HG02938 (cell line): ENCODE measurements around the gene MYO18B.
"Not testable (repeated sequence)": the region's sequence is repeated elsewhere in the genome, so short reads cannot be mapped to it uniquely, and the experiment has no call there.

Experiments used
- ATAC-seq: cut with Tn5 transposase; IDR thresholded peaks from one replicate; pipeline ENCODE4 v1.9.1; 2021; ENCODE audit warnings: mild to moderate bottlenecking, moderate library complexity; ENCODE audit not compliant: unreplicated experiment

The MYO18B gene, protein sequence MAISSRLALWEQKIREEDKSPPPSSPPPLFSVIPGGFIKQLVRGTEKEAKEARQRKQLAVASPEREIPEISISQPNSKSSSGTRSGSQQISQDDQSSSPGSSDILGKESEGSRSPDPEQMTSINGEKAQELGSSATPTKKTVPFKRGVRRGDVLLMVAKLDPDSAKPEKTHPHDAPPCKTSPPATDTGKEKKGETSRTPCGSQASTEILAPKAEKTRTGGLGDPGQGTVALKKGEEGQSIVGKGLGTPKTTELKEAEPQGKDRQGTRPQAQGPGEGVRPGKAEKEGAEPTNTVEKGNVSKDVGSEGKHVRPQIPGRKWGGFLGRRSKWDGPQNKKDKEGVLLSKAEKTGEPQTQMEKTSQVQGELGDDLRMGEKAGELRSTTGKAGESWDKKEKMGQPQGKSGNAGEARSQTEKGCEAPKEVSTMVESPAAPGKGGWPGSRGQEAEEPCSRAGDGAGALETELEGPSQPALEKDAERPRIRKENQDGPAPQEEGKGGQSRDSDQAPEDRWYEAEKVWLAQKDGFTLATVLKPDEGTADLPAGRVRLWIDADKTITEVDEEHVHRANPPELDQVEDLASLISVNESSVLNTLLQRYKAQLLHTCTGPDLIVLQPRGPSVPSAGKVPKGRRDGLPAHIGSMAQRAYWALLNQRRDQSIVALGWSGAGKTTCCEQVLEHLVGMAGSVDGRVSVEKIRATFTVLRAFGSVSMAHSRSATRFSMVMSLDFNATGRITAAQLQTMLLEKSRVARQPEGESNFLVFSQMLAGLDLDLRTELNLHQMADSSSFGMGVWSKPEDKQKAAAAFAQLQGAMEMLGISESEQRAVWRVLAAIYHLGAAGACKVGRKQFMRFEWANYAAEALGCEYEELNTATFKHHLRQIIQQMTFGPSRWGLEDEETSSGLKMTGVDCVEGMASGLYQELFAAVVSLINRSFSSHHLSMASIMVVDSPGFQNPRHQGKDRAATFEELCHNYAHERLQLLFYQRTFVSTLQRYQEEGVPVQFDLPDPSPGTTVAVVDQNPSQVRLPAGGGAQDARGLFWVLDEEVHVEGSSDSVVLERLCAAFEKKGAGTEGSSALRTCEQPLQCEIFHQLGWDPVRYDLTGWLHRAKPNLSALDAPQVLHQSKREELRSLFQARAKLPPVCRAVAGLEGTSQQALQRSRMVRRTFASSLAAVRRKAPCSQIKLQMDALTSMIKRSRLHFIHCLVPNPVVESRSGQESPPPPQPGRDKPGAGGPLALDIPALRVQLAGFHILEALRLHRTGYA (N-terminal part only)

DNA sequence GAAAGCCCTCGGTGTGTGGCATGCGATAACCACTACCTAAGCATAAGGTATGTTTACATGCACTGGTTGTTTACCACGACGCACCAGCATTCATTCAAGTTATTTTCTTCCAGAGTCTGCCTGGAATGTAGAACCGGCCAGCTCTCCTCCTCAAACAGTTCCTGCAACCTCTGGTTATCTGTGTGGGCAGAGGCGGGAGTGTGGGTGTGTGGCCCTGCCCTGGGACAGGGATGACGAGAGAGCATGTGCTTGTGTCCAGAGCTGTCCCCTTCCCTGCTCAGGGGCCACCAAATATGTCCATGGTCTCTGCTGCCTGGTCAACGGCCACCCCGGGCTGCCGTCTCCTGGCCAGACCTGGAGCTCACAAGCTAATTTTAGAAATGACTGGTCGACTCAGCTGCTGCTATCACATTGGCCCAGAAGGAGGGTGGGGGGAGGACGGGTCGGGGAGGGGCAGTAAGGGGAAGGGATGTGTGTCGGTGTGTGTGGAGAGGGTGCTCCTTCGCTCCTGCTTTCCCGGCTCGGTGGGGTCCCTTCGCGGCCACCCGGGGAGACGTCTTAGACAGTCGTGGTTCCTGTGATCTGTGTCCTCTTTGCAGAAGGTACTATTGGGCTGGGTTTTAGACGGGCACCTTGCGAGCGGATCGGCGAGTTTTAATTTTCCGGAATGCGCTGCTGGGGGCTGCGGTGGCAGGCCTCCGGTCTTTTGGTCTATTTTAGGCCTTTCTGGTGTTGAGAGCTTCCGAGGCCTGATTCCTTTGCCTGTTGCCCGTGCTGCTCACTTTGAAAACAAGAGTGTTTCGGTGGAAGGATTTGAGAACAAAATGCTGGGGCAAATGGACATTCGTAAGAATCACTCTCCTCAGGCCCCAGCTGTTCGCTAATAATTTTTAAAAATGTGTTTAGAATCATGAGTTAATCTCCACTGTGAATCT is at the start of gene MYO18B:
TSS of gene MYO18B (plus strand) at position 497 of the 935 bp plus-strand sequence. CDS start 18,905 bp downstream, outside the sequence.
- ATAC-seq: no peak

DNA sequence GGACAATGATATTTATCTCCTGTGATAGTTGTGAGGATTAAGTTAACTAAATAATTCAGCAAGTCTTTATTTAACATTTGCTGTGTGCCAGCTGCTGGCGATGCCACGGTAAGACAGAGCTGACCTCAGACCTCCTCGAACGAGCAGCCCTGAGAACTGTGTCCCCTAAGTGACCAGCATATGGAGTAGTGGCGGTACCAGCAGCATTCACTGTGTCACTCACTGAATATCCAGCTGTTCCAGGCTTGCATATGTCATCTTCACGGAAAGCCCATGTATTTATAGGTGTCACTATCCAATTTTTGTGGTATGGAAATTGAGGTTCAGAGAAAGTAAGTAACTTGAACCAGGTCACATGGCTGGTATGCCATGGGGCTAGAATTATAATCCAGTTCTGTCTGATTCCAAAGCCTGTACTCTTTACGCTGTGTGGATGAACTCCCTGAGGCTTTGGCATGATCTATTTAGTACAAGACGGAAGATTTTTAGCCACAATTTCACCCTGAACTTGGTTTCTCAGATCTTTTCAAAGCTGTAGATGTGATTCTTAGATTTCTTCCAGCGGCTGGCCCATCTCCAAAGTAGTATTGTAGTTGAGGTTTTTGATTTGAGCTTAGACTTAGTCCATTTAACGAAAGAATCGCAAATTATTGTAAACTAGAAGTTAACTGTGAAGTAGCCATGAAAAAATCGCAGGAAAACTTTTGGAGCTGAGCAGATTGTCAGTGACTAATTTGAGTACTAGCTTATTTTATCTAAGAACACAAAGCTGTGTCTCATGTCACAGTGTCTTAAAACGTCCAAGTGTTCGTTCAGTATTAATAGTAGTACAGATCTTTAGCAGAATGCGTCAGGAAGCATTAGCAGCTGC is 49.4 kb upstream of the MYO18B start:
- no peak for ATAC-seq

DNA sequence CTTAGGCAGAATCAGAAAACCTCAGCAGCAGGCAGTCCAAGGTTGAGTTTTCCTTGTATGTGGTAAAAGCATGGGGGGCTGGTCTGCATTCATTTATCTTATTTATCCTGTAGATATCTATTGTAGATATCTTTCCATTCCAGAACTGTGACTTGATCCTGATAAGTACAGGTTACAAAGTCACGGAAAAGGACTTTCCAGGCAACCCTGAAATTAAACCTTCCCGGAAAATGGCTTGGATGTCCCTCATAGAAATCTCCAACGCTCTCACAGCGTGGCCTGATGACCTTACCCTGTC is 48.8 kb upstream of the MYO18B start:
- ATAC-seq: no peak

DNA sequence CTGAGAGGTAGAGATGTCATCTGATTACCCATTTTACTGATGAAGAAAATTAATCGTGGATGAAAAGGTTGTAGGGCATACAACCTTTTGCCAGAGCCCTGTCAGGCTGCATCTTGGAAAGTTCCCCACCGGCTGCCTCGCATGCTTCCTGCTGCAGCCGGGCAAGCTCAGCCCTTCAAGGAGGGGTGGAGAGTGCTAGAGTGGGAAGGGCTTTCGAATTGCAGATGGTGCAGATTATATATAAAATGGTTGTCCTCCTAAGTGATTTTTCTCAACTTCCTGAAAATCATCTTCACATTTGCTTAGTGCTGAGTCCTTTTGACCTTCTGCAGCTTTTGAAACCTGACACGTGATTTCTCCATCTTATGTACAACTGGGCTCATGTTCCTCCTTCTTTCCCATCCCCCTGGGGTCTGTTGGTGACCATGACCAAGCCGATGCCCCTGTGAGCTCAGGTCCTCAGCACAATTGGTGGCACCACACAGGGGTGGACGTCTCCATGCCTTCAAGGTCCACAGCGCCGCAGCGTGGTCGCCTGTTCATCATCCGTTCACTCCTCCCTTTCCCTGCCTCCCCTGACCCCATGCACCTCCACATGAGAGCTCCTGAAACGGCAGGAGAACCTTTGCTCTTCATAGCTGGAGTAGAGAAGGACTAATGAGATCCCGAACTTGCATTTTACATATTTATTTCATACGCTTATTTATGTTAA is 47.6 kb upstream of the MYO18B start:
- ATAC-seq: no peak

DNA sequence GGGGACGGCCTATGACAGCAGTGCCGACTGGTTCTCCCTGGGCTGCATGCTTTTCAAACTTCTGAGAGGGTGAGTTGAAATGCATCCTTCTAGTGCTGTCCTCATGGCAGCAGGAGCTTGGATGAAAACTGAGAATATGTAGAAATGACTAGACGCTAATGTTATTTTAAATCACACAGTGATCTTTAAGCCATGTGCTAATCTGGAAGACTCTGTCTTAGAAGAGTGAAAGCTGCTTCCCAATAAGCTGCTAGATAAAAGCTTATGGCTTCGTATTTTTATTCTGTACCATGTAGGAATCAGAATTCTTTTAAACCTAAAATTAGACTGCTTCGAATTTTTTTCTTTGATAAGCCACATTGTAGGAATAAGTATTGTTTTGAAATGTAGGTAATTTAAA is 46.8 kb upstream of the MYO18B start:
- ATAC-seq: no peak

DNA sequence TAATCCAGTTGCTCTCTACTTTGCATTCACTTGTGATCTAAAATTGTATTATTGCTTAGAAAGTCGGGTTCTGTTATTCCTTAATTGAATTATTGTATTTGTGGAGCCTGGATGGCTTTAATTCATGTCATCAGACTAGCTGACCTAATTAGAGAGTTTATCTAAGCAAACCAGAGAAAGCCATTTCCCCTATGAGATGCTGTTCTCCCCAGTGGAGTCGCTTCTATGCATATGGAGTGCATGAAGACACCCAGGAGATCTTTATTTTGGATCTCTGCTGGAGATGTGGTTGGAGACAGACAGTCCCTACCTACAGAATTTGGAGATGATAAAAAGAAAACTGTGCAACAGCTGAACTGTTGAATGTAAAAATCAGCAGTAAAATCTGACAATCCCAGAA is 45.2 kb upstream of the MYO18B start:
- ATAC-seq: no peak

DNA sequence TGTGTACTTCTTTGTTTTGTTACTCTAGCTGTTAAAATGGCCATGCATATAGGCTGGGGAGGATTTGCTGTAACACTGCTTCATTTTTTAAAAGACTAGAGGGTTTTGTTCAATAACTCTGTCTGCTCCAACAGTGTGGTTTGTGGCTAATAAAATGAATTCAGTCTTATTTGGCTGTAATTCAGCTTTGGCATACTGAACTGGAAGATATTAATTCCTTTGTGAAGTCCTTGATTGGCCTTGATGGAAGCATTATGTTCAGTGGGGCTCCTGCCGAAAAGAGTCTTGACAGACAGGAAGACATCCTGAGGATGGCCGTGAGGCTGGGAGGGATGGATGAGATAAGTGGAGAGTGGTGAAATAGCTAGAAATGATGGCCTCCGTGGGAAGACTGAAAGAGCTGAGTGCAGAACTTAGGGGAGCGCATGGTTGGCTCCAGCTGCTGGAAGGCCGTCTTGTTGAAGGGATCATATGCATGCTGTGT is 44.8 kb upstream of the MYO18B start:
- no peak for ATAC-seq

DNA sequence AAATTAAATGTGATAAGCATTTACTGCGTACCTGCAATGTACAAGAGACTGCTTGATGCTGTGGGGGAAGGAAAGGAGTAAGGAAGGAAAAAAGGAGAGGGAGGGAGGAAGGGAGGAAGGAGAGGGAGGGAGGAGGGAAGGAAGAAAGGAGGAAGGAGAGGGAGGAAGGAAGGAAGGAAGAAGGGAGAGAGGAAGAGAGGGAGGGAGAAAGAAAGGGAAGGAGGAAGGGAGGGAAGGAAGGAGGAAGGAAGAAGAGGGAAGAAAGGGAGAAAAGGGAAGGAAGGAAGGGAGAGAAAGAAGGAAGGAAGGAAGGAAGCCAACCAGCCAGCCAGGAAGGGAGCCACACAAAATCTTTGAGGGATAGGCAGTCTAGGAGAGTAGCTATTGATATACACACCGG is 44.0 kb upstream of the MYO18B start:
- ATAC-seq: no peak

DNA sequence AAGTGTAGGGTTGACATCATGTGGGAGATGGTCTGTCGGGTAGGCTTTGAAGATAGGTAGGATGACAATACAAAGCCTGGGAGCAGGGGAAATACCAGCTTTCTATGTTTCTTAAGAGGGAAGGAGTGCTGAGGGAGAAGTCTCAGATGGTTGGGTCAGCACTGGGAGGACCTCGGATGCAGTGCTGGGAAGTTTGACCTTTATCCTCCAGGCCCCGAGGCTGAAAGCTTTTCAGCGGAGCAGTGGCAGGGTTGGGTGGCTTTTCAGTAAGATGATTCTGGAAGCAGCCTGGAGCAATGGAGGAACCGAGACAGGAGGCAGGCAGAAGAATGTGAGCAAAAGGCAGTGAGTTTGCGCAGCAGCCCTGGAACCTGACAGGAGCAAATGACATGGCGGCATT is 43.5 kb upstream of the MYO18B start:
- ATAC-seq: no peak

DNA sequence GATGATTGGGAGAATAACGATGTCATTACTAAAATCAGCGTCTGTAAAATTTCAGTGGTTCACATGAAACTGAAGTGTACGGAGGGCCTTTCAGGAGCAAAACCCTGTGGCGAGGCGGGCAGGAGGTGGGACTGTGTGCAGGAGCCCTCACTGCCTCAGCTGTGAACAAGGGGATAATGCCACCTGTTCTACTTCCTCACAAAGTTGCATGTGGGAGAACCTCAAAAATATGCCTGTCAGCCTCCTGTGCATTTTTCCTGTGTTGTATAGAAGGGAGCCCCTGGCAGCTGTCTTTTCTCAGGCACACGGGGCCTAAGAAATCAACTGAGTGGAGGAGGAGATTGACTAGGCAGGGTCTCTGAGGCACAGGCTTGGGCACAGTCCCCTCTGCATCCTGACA is 43.0 kb upstream of the MYO18B start:
- no peak for ATAC-seq

DNA sequence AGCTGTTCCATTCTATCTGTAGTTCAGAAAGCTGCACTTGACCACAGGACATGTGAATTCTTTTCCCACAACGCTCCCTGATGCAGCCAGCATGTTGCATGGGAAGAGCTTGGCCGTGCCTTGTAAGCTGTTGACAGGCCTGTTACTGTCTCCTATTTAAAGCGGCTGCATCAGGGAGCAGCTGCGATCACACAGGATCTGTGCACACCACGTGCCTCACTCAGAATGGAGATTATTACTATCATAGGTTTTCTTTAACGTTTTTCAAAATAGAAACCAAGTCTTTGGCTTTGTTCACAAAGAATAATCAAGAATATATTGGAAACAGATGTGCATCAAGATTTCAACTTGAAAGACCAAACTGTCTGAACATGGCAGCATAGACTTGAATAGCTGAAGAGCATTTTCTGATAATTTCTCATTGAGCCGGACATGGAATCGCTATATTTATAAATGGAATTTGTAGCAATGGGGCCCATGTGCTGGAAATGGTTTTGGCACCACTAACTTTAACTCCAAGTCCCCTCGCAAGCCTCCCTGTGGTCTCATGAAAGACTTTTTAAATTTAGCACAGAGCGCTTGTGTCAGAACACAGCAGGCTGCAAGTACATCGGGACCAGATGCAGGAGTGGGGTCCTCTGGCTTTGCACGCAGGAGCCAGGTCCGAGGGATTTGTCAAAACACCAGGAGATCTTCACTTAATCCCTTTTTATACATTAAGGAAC is 40.8 kb upstream of the MYO18B start:
- ATAC-seq: no peak

DNA sequence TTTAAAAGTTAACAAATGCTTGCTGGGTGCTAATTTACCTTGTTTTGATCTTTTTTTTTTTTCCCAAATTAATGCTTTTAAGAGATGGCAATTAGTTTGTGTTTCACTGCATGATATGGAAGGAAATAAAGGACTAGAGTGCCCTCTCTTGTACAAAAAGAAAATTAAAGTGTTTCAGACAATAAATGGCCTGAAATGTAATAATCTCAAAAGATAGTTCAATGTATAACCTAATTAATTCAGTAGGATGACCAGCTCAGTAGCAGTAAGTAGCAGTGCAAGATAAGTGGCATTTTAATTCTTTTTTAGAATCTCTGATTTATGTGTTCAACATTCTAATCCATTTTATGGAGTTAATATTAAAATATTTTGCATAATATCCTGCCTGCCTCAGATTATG is 39.9 kb upstream of the MYO18B start:
- no peak for ATAC-seq

DNA sequence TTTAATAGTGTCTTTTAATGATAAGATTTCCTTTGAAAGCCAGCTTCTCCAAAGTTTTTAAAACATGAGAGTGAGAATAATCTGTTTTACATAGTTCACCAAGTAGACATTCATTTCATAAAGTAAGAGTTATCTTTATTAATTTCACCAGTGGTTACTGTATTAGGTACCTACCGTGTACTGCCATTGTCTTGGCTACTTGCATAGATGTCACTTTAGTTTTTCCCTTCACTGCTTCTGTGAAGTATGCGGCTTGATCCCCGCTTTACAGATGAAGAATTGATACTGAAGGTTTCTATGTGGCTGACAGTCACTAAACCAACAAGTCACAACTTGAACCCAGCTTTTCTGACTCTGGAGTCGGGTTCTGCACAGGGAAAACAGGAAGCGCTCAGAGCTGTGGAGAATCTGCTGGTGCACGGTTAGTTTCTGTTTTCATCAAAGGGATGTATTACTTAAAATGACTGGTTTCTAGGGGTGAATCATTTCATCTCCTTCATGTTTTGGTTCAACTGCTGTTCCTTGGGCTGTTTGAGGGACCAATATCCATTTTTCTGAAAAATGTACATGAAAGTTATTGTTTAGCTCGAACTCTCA is 39.3 kb upstream of the MYO18B start:
- no peak for ATAC-seq

DNA sequence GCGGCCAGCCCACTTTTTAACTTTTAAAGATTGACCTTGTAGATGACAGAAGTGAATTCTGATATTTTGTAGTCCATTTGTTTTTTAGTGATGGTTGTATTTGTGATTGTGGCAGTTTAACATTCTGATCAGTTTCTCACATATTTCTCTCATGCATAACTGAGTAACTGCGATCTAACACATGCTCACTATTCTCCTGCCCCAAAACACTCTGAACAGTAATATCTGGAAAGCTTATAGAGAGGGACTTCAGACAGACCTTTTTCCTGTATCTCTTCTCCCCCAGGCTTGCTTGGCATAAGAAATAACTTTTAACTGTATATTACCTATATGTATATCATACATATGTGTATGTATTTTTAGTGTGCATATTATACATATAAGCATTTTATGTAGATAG is 37.3 kb upstream of the MYO18B start:
- no peak for ATAC-seq

DNA sequence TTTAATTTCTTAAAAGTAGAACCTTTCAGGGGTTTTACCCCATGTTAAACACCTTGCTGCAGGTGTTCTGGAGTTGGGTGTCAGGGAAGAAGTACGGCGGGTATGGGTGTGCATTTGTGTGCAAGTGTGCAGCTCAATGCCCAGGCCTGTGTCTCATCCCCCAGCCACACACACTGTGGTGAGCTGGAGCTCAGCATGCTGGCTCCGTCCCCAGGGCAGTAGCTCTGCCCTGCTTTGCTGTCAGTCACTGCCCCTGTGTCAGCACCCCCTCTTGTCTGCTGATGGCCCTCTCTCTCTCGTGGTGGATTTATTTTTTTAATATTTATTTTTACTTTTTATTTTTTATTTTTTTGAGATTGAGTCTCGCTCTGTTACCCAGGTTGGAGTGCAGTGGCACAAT is 35.8 kb upstream of the MYO18B start:
- ATAC-seq: no peak

DNA sequence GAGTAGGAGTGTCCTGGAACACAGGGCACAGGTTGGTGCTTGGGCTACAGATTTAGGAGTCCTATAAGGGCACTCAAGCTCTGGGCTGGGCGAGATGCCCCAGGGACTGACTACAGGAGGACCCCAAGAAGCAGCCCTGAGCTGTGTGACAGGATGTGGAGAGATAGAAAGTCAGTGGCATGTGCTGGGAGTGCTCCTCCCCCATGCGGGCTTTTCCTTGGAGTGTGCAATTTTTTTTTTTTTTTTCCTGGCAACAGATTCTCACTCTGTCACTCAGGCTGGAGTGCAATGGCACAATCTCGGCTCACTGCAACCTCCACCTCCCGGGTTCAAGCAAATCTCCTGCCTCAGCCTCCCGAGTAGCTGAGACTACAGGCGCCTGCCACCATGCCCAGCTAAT is 33.6 kb upstream of the MYO18B start:
- not testable (repeated sequence) for ATAC-seq

DNA sequence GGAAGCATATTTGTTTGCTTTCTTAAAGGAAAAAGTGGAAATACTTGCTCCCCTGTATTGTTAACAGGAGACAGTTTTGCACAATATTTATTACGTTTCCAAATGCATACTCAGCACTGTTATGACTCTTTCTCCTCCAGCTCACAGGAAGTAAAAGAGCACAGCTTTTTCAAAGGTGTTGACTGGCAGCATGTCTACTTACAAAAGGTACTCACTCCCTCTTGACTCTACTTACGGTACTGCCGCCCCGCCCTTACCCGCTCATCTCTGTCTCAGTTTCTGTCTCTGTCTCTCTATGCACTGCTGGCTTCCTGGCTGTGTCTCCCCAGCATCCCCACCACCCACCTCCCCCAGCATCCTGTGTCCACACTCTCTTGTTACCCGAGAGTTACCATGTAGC is 32.2 kb upstream of the MYO18B start:
- ATAC-seq: no peak

DNA sequence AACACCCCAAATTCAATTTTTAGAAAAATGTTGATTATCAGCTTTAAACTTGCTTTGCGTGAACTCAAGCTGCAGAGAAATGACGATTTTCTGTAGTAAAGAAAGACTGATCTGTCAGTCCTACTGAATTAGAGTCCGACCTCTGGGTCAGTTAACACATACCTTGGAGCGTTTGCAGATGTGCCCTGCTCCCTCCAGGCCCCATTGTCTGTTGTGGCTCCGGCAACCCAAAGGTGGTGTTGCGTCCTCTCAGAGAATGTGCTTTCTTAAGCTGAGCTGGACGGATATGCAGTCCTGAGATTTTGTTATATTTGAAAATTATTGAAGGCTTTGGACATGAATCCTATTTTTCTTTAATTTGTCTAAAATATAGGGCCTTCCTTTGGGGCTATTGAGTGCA is 31.5 kb upstream of the MYO18B start:
- ATAC-seq: no peak
